Duodenal mucosa (tissue), 2 donors: ENCODE results near the gene LIN7B.
"Not testable (repeated sequence)": the region's sequence is repeated elsewhere in the genome, so short reads cannot be mapped to it uniquely, and the experiment has no call there.

Experiments
- H3K27ac ChIP-seq: one replicate; pipeline ENCODE4 v1.7.0; 2013; ENCODE audit warnings: low read depth, low read length
- H3K27me3 ChIP-seq, 2 donors: one replicate each; pipeline ENCODE4 v1.7.0; 2013; ENCODE audit warnings: low read length in 2 of 2, control low read depth in 1 of 2; ENCODE audit not compliant: insufficient read depth in 2 of 2, control insufficient read depth in 1 of 2
- H3K36me3 ChIP-seq, 2 donors: one replicate each; pipeline ENCODE4 v1.7.0; 2013; ENCODE audit warnings: low read length in 2 of 2, control low read depth in 1 of 2; ENCODE audit not compliant: insufficient read depth in 2 of 2, control insufficient read depth in 1 of 2
- H3K4me1 ChIP-seq, 2 donors: one replicate each; pipeline ENCODE4 v1.7.0; 2013; ENCODE audit warnings: low read length in 2 of 2, control low read depth in 1 of 2; ENCODE audit not compliant: insufficient read depth in 2 of 2, control insufficient read depth in 1 of 2
- H3K4me3 ChIP-seq, 2 donors: one replicate each; pipeline ENCODE4 v1.7.0; 2013; ENCODE audit warnings: low read length in 2 of 2, low read depth in 1 of 2
- H3K9ac ChIP-seq, 2 donors: one replicate each; pipeline ENCODE4 v1.7.0; 2013; ENCODE audit warnings: low read length in 2 of 2, low read depth in 1 of 2
- H3K9me3 ChIP-seq, 2 donors: one replicate each; pipeline ENCODE4 v1.7.0; 2013; ENCODE audit warnings: low read length in 2 of 2, control low read depth in 1 of 2; ENCODE audit not compliant: control insufficient read depth in 1 of 2

Gene LIN7B

GRCh38 chr19:49113762-49114629, at the start of gene LIN7B:
Gene LIN7B, plus strand, starts transcription at chr19:49114370. Its CDS starts 35 bp downstream, at chr19:49114405.
- H3K9ac ChIP-seq: peak within 1 kb of the TSS; percentile 33 to 66
- peak within 1 kb of the TSS; percentile 71 to 77 for H3K4me3 ChIP-seq
- peaks cover 21 to 35% of the 10 kb centered on the region in 2 donors for H3K4me1 ChIP-seq

DNA sequence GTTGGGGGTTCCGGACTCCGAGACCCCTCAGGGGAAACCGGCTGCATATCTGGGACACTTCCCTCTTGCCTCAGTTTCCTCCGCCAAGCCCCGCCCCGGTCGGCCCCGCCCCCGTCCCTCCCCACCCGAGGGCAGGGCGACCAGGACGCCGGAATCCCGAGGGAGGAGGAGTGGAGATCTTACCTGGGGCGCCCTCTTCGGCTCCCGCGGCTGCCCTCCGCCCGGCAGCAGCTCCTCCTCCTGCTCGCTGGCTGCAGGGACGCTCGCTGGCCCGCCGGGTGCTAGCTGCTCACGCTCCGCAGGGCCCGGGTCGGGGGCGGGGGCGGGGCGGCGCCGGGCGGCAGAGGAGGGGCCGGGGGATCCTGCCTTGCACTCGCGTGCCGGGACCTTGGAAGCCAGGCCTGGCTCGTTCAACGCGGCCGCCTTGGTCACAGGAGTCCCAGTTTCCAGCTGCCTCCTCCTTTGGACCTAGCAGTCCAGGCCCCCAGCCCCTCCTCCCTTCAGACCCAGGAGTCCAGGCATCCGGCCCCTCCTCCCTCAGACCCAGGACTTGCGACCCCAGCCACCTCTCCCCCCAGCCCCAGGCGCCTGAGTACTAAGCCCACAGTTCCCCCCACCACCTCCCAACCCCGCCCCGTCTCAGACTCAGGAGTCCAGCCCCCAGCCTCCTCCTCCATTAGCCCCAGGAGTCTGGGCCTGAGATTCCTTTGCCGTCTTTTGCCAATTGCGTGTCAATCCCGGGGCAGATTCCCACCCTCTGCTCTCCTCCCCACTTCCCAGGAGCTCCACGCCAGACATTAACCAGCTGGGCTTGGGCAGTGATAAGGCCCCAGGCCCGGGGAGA, 49.2 kb upstream of the LIN7B start, which contains the start of gene NTF4:
Gene NTF4 (minus strand): TSS at position 51 of the 844 bp plus-strand sequence. CDS start 2,821 bp downstream, outside the sequence.
- no peaks in the 10 kb centered on the region for H3K9me3 ChIP-seq
- H3K4me3 ChIP-seq: no peak within 1 kb of the TSS
- H3K27ac ChIP-seq: no peak within 1 kb of the TSS
- H3K27me3 ChIP-seq: peaks cover 34 to 36% of the 10 kb centered on the region in 2 donors
- no peaks in the 10 kb centered on the region for H3K4me1 ChIP-seq
- H3K36me3 ChIP-seq: no peaks in the 10 kb centered on the region
- no peak within 1 kb of the TSS for H3K9ac ChIP-seq

More at GRCh38 chr19:49113762-49114629, at the start of gene LIN7B:
- Histone ChIP-seq H3K36me3 (peaks cover 2 to 5% of the 10 kb centered on the region in 2 donors), H3K27ac (peak within 1 kb of the TSS; percentile 32), H3K27me3 (no peaks in the 10 kb centered on the region), H3K9me3 (no peaks in the 10 kb centered on the region)

DNA sequence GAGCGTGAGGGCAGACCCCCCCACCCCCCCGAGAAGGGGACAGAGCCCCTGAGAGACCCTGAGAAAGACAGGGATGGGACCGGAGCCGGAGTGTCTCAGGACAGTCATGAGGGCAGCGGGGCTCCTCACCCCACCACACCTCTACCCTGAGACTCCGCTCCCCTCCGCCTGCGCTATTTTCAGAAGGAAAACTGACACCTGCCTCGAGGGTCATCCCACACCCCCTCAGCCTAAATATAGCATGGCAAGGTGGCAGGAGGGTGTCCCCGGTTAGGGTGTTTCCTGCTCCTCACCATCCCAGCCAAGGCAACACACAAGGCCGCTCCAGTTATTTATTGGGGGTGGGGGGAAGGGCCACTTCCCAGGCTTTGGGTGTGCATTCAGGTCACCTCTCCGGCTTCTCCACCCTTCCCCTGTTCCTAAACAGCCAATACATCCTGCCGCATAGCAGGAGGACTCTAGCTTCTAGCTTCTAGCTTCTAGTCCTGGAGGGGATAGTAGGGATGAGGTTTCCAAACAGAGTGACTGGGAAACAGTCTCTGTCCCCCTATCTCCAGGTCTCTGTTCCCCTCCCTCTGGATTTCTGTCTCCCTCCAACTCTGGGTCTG, 48.2 kb upstream of the LIN7B start:
- no peaks in the 10 kb centered on the region for H3K36me3 ChIP-seq
- peaks cover 39 to 44% of the 10 kb centered on the region in 2 donors for H3K27me3 ChIP-seq
- no peaks in the 10 kb centered on the region for H3K9me3 ChIP-seq
- no peaks in the 10 kb centered on the region for H3K4me1 ChIP-seq
- no peak overlapping the region for H3K27ac ChIP-seq
- no peak overlapping the region for H3K9ac ChIP-seq
- H3K4me3 ChIP-seq: no peak overlapping the region

DNA sequence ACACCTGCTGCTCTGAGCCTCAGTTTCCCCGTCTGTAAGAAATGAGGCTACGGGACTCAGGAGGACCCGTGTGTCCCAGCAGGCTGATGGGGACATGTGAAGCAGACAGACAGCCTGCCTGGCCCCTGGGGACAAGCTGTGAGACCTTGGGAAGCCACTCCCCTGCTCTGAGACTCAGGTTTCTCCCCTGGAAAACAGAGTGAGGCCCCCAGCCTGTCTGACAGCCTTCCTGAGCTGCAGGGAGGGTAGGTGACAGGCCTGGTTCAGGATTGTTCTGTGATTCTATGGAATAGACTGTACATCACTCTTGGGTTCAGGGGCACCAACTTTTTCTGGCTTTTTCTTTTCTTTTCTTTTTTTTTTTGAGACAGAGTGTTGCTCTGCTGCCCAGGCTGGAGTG, 46.6 kb upstream of the LIN7B start:
- Histone ChIP-seq H3K4me3 (no peak overlapping the region), H3K27ac (no peak overlapping the region), H3K36me3 (no peaks in the 10 kb centered on the region), H3K27me3 (peaks cover 43 to 48% of the 10 kb centered on the region in 2 donors), H3K9me3 (no peaks in the 10 kb centered on the region), H3K4me1 (no peaks in the 10 kb centered on the region), H3K9ac (no peak overlapping the region)

GRCh38 chr19:49069026-49069425, 45.1 kb upstream of the LIN7B start:
- peaks cover 54 to 59% of the 10 kb centered on the region in 2 donors for H3K27me3 ChIP-seq
- H3K9me3 ChIP-seq: no peaks in the 10 kb centered on the region
- no peak overlapping the region for H3K27ac ChIP-seq
- no peak overlapping the region for H3K4me3 ChIP-seq
- no peaks in the 10 kb centered on the region for H3K4me1 ChIP-seq
- no peak overlapping the region for H3K9ac ChIP-seq
- H3K36me3 ChIP-seq: no peaks in the 10 kb centered on the region

DNA sequence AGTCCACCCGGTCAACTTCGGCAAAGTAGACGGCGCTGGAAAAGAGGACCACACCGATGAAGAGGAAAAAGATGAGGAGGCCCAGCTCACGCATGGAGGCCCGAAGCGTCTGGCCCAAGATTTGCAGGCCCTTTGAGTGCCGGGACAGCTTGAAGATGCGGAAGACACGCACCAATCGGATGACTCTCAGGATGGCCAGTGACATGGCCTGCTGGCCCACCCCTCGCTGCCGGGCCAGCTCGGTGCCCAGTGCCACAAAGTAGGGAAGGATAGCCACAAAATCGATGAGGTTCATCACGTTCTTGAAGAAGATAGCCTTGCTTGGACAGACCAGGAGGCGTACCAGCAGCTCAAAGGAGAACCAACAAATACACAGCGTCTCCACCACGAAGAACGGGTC, 43.8 kb upstream of the LIN7B start:
- no peak overlapping the region for H3K9ac ChIP-seq
- H3K4me3 ChIP-seq: no peak overlapping the region
- H3K4me1 ChIP-seq: no peaks in the 10 kb centered on the region
- H3K27ac ChIP-seq: no peak overlapping the region
- peaks cover 53 to 57% of the 10 kb centered on the region in 2 donors for H3K27me3 ChIP-seq
- H3K9me3 ChIP-seq: no peaks in the 10 kb centered on the region
- no peaks in the 10 kb centered on the region for H3K36me3 ChIP-seq

- no peaks in the 10 kb centered on the region for H3K9me3 ChIP-seq
- no peak overlapping the region for H3K9ac ChIP-seq
- H3K27me3 ChIP-seq: peaks cover 42 to 43% of the 10 kb centered on the region in 2 donors
- H3K36me3 ChIP-seq: no peaks in the 10 kb centered on the region
- no peaks in the 10 kb centered on the region for H3K4me1 ChIP-seq
- no peak overlapping the region for H3K27ac ChIP-seq
- H3K4me3 ChIP-seq: no peak overlapping the region
These were observed 42.2 kb upstream of the LIN7B start for GRCh38 chr19:49071860-49072547.

DNA sequence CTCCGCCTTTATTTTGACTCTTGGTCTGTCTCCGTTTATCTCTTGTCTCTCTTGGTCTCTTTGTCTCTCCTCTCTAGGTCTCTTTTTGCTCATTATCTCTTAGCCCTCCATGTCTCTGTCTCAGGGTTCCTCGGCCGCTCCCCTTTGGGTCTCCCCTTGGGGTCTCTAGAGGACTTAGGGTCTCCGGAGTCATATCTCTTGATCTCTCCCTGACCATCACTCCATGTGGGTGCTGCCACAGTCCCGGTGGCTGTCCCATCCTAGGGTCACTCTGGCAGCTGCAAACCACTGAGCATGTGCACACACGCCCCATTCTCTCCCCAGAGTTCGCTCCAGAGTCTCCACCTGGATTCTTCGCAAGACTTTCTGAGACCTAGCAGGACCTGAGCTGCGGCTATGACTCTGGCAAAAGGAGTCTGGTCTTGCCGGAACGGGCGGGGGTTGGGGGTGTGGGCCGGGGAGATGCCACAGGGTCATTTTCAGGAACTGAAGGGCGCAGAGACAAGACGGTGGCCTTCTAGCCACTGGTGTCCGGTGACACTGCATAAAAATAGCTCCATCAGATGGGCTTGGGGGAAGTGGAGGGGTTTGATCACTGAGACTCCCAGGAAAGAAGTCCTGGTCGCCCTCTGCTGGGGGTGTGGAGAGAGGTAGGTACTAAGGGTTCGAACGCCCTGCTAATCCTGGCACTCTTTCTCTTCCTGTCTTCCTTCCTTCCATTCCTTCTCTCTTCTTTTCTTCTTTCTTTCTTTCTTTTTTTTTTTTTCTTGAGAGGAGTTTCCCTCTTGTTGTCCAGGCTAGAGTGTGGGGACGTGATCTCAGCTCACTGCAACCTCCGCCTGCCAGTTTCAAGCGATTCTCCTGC, 40.4 kb upstream of the LIN7B start:
- Histone ChIP-seq H3K27me3 (peaks cover 31 to 36% of the 10 kb centered on the region in 2 donors), H3K27ac (no peak overlapping the region), H3K9ac (no peak overlapping the region), H3K4me3 (no peak overlapping the region), H3K36me3 (no peaks in the 10 kb centered on the region), H3K9me3 (no peaks in the 10 kb centered on the region), H3K4me1 (no peaks in the 10 kb centered on the region)

GRCh38 chr19:49074869-49075268, 39.3 kb upstream of the LIN7B start:
- H3K9me3 ChIP-seq, H3K4me1 ChIP-seq, H3K27ac ChIP-seq, H3K4me3 ChIP-seq, H3K9ac ChIP-seq, H3K36me3 ChIP-seq: not testable (repeated sequence)
- H3K27me3 ChIP-seq: peaks cover 25 to 31% of the 10 kb centered on the region in 2 donors
